Germinal center (tissue), 1 donor: ENCODE data around the gene OTUB2.
A peak's percentile ranks its signal among the peaks of the same experiment; 100 is the strongest.

Experiments
- DNase-seq: peaks from one replicate; pipeline ENCODE4 v3.0.0; 2012; ENCODE audit warnings: mixed read lengths, low spot score

The OTUB2 gene

GRCh38 chr14:94026173-94026888 is at the start of gene OTUB2:
OTUB2 (plus strand) TSS chr14:94026340; CDS start chr14:94026538, 198 bp downstream.
- peak; percentile 100 for DNase-seq

- peak; percentile 44 for DNase-seq
Observed at GRCh38 chr14:93976477-93977057, 49.6 kb upstream of the OTUB2 start, which contains the start of gene ASB2. ASB2 (minus strand) TSS chr14:93976570; CDS start chr14:93964539, 12,031 bp downstream.

GRCh38 chr14:93977171-93977570 is 49.0 kb upstream of the OTUB2 start:
- DNase-seq: no peak

GRCh38 chr14:93977790-93978581 is 48.2 kb upstream of the OTUB2 start:
- peak; percentile 75 for DNase-seq

GRCh38 chr14:93978735-93979134 is 47.4 kb upstream of the OTUB2 start:
- DNase-seq: no peak

GRCh38 chr14:93980456-93981201 is 45.5 kb upstream of the OTUB2 start:
- no peak for DNase-seq

GRCh38 chr14:93981316-93982229 is 44.6 kb upstream of the OTUB2 start:
- no peak for DNase-seq

- no peak for DNase-seq
Observed at GRCh38 chr14:93982230-93983007, 43.7 kb upstream of the OTUB2 start.

- no peak for DNase-seq
Observed at GRCh38 chr14:93984070-93984469, 42.1 kb upstream of the OTUB2 start.

- DNase-seq: no peak
Observed at GRCh38 chr14:93984987-93985410, 41.1 kb upstream of the OTUB2 start.

GRCh38 chr14:93986955-93987354 is 39.2 kb upstream of the OTUB2 start:
- DNase-seq: no peak

GRCh38 chr14:93987376-93987775 is 38.8 kb upstream of the OTUB2 start:
- no peak for DNase-seq

GRCh38 chr14:93987815-93988476 is 38.2 kb upstream of the OTUB2 start:
- no peak for DNase-seq

GRCh38 chr14:93989939-93990338 is 36.2 kb upstream of the OTUB2 start:
- DNase-seq: no peak

GRCh38 chr14:93991212-93991611 is 34.9 kb upstream of the OTUB2 start:
- no peak for DNase-seq

- DNase-seq: no peak
Observed at GRCh38 chr14:93991649-93992048, 34.5 kb upstream of the OTUB2 start.

GRCh38 chr14:93993382-93993781 is 32.8 kb upstream of the OTUB2 start:
- DNase-seq: no peak

- DNase-seq: no peak
Observed at GRCh38 chr14:93994919-93995682, 31.0 kb upstream of the OTUB2 start.

GRCh38 chr14:93996130-93996695 is 29.9 kb upstream of the OTUB2 start:
- DNase-seq: no peak
